ENCODE measurements around the gene TTLL10. TPM values are rescaled to one million over a fixed set of nuclear protein-coding genes. Genes with fewer than 3 reads are reported as not detected.

The TTLL10 gene
- polyA plus RNA-seq, 1 donor from 2014 or later: not detected

DNA sequence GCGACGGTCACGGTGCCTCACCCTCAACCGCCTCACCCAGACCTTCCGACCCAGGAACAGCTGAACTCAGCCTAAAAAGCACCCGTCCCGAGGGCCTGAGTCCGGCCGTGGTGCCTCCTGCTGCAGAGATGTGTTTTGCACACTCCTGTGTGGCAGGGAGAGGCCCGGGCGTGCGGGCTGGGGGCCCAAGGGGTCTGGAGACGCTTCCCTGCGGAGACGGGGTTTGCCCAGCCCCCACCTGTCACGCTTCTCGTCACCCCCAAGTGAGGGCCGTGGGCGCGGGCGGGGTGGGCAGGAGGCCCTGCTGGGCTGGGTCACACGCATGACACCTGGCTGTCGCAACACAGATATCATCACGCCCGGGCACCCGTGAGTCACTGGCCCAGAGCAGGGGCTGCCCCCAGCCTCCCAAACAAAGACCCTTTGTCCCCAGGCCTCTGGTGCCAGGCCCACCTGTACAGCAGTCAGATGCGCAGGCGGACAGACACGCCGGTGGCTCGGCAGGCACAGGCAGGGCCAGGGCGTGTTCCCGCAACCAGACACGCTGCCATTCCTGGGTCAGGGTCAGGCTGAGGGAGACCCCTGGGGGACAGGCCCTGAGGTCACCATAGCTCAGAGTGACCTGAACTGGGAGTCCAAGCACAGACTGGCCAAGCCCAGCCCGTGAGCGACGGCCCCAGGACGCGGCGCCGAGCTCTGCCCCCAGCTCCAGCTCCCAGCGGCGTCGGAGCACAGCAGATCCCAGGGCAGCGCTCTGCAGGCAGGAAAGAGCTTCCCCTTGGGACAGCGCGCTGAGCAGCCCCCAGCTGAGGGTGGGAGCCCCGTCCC lies 64.4 kb downstream of the TTLL10 start (continued):
- TF ChIP-seq, protein P1, sequence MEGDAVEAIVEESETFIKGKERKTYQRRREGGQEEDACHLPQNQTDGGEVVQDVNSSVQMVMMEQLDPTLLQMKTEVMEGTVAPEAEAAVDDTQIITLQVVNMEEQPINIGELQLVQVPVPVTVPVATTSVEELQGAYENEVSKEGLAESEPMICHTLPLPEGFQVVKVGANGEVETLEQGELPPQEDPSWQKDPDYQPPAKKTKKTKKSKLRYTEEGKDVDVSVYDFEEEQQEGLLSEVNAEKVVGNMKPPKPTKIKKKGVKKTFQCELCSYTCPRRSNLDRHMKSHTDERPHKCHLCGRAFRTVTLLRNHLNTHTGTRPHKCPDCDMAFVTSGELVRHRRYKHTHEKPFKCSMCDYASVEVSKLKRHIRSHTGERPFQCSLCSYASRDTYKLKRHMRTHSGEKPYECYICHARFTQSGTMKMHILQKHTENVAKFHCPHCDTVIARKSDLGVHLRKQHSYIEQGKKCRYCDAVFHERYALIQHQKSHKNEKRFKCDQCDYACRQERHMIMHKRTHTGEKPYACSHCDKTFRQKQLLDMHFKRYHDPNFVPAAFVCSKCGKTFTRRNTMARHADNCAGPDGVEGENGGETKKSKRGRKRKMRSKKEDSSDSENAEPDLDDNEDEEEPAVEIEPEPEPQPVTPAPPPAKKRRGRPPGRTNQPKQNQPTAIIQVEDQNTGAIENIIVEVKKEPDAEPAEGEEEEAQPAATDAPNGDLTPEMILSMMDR (IDR thresholded peaks at IDR 0.05; ENCODE audit: poor library complexity, severe bottlenecking): no peak
- TF ChIP-seq SMC3 (conservative IDR thresholded peaks at IDR 0.05; ENCODE audit: poor library complexity): no peak

- Histone ChIP-seq H4K20me1 (ENCODE audit: insufficient read depth) (no peaks in the 10 kb centered on the region), H3K4me3 (ENCODE audit: low read length) (no peak overlapping the region), H3K27ac (ENCODE audit: low read length) (no peak overlapping the region), H3K27me3 (ENCODE audit: insufficient read depth, low read depth, low read length) (no peaks in the 10 kb centered on the region), H3K9me3 (ENCODE audit: low read length) (no peaks in the 10 kb centered on the region), H3K9me2 (ENCODE audit: insufficient read depth, low read length) (no peaks in the 10 kb centered on the region), H3K4me2 (ENCODE audit: low read length) (no peak overlapping the region), H2AFZ (ENCODE audit: low read depth, low read length) (no peak overlapping the region), H3K79me2 (replicated peaks; ENCODE audit: insufficient read depth, low read length) (no peaks in the 10 kb centered on the region), H3K9ac (ENCODE audit: low read length) (no peak overlapping the region), H3K36me3 (ENCODE audit: insufficient read depth, low read length) (no peaks in the 10 kb centered on the region), H3F3A (ENCODE audit: insufficient read depth, low read length, poor library complexity, severe bottlenecking) (no peaks in the 10 kb centered on the region)
- TF ChIP-seq POLR2AphosphoS5 (IDR thresholded peaks at IDR 0.05) (no peak), EZH2 (IDR thresholded peaks at IDR 0.05; ENCODE audit: borderline replicate concordance, insufficient read depth, low read length, poor library complexity, severe bottlenecking) (no peak), REST (IDR thresholded peaks at IDR 0.05; ENCODE audit: borderline replicate concordance) (no peak)
- TF ChIP-seq, protein P1 (IDR thresholded peaks at IDR 0.05; ENCODE audit: poor library complexity, severe bottlenecking): no peak
Observed at GRCh38 chr1:1238702-1239178, 65.1 kb downstream of the TTLL10 start.

- H3F3A ChIP-seq (ENCODE audit: insufficient read depth, low read length, poor library complexity, severe bottlenecking): no peaks in the 10 kb centered on the region
- no peaks in the 10 kb centered on the region for H3K36me3 ChIP-seq (ENCODE audit: insufficient read depth, low read length)
- no peaks in the 10 kb centered on the region for H3K9me2 ChIP-seq (ENCODE audit: insufficient read depth, low read length)
- no peaks in the 10 kb centered on the region for H3K9me3 ChIP-seq (ENCODE audit: low read length)
- H3K4me3 ChIP-seq (ENCODE audit: low read length): no peak overlapping the region
- TF ChIP-seq SMC3 (conservative IDR thresholded peaks at IDR 0.05; ENCODE audit: poor library complexity) (no peak), REST (IDR thresholded peaks at IDR 0.05; ENCODE audit: borderline replicate concordance) (no peak), POLR2AphosphoS5 (IDR thresholded peaks at IDR 0.05) (no peak), TAF1 (IDR thresholded peaks at IDR 0.05; ENCODE audit: low read depth) (no peak), RAD21 (conservative IDR thresholded peaks at IDR 0.05) (no peak), MXI1 (conservative IDR thresholded peaks at IDR 0.05; ENCODE audit: poor library complexity, severe bottlenecking) (no peak)
- H2AFZ ChIP-seq (ENCODE audit: low read depth, low read length): no peak overlapping the region
- no peaks in the 10 kb centered on the region for H3K27me3 ChIP-seq (ENCODE audit: insufficient read depth, low read depth, low read length)
- no peak overlapping the region for H3K27ac ChIP-seq (ENCODE audit: low read length)
- H4K20me1 ChIP-seq (ENCODE audit: insufficient read depth): no peaks in the 10 kb centered on the region
- H3K79me2 ChIP-seq (replicated peaks; ENCODE audit: insufficient read depth, low read length): no peaks in the 10 kb centered on the region
- H3K4me2 ChIP-seq (ENCODE audit: low read length): no peak overlapping the region
- H3K9ac ChIP-seq (ENCODE audit: low read length): no peak overlapping the region
Observed at GRCh38 chr1:1239227-1239613, 65.5 kb downstream of the TTLL10 start.
